NCI-H146 (cell line): ENCODE measurements around the gene SERPINB1.
"Not testable (repeated sequence)": the region's sequence is repeated elsewhere in the genome, so short reads cannot be mapped to it uniquely, and the experiment has no call there.

Experiments
- DNase-seq: peaks from one replicate; lab custom pipeline; 2025; lab: John Stamatoyannopoulos, UW

The SERPINB1 gene

DNA sequence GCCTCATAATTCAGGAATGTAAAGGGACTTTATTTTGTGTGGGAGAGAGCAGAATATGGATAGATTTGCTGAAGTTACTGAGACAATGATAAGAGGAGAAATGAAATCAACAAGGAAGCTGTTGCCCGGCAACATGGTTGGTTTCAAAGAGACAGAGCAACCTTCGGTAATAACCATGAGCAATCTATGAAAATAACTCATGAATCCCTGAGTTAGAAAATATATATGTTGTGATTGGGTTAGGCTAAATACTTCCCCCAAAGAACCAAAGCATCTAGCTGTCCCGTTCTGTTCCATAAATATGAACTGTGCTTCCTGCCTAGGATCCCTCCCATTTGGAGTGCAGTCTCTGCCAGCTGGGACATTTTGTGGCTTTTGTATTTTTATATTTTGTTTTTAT is 23.1 kb downstream of the SERPINB1 start:
- DNase-seq, result no peak

- DNase-seq, result no peak
These were observed 23.7 kb downstream of the SERPINB1 start for GRCh38 chr6:2817903-2818443.

- no peak for DNase-seq
These were observed 25.5 kb downstream of the SERPINB1 start for GRCh38 chr6:2816158-2816557.

DNA sequence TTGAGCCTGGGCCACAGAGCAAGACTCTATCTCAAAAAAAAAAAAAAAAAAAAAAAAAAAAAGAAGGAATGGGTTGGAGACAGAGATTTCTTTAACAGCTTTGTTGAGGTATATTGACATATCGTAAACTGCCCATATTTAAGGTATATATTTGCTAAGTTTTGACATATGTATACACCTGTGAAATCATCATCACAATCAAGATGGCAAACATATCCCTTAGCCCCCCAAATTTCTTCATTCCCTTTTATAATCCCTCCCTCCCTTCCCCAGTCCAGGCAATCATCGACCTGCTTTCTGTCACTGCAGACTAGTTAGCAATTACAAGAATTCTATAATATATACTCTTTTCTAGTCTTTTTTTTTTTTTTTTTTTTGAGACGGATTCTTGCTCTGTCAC is 29.0 kb downstream of the SERPINB1 start:
- no peak for DNase-seq

DNA sequence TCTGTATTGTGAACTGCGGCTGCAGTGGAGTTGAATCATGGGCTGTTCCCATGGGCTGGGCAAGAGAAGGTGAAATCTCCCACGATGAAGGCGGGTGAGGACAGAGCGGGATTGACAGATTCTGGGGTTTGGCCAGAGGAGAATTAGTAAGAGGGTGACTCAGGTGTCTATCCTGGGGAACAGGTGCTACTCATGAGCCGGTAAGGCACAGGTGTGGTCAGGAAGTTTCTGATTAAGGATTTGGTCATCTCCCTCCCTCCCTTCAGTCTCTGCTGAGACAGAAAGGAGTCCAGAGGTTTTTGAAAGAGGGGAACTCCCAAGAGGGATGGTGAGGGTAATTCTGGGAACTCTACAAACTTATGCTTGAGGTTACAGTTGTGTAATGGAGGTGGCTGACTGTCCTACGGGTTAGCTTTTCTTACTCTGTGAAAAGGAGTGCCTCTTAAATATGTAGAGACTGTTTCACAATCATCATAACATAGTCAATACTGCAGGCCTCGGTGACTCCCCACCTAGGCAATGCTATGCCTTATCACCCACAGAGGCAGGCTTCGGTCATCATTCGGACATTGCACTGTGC is 31.5 kb downstream of the SERPINB1 start:
- no peak for DNase-seq

GRCh38 chr6:2809015-2809414 is 32.6 kb downstream of the SERPINB1 start:
- DNase-seq, result no peak

DNA sequence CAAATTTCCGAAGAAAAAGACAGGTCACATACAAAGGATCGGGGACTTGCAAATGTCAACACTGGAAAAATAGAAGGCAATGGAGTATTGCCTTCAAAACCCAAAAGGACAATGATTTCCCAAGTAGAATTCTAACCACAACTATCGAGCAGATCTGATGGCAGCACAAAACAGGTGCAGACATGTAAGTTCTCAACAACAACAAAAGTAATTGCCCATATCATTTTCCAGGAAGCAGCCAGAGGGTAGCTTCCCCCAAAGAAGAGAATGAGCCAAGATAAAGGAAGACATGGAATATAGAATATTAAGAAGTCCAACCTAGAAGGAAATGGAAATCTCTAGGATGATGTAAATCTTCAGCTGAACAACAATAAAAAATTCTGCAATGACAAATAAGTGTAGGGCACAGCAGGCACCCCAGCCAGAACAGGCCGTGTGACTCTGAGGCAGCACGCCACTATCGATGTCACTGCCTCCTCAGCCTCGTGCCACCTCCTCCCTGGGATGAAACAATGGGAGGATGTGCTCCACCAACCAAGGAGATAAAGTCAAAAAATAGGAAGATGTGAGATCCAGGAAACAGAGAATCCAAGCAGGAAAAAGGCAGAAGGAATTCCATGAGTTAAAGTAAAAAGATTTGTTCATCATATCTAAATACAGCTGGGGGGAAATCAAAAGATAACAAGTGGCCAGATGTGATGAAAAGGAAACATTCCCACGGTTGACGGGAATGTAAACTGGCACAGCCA is 34.1 kb downstream of the SERPINB1 start:
- DNase-seq, result no peak

GRCh38 chr6:2806644-2807043 is 35.0 kb downstream of the SERPINB1 start:
- DNase-seq, result no peak

- no peak for DNase-seq
These were observed 36.6 kb downstream of the SERPINB1 start for GRCh38 chr6:2805031-2805430.

DNA sequence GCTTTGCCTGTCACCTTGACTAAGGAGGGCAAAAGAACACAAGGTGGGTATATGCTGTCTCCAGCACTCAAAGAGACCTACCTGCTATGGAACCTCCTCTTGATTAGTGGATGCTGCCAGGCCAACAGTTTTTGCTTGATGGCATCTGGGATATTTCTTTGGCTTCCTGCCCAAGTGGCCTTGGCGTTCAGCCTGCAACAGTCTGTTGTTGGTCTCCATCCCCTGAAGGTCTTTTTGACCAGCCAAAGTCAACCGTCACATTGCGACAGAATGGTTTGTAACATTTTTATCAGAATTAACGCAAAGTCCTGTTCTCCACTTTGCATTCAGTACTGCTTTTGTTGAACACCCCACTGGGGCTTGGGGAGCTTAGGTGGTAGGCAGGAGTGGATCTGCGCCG is 37.1 kb downstream of the SERPINB1 start:
- no peak for DNase-seq

GRCh38 chr6:2803731-2804429 is 37.8 kb downstream of the SERPINB1 start:
- no peak for DNase-seq

DNA sequence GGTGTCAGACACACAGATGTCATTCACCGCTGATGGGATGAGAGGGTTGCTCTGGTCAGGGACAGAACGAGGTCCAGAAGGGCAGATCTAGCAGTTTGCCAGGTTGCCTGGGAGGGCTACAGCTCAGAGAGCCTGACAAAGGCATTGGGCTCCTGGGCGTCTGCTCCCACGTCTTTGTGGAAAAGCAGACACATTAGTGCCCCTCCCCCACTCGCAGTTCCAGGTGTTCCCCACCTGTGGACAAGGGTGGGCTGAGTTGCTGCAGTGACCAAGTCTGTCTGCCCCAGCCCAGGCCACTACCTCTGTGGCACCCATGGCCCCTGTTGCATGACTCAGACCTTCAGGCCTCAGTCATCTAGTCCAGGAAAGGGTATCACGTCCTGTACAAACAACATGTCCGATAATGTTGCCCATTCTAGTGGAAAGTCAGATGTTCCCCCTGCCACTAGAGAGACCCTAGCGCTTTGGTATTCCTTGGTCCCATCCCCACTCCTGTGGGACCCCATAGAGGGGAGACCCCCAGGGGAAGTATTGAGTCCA is 39.1 kb downstream of the SERPINB1 start:
- DNase-seq, result no peak

GRCh38 chr6:2801687-2802086 is 40.0 kb downstream of the SERPINB1 start:
- DNase-seq, result not testable (repeated sequence)

DNA sequence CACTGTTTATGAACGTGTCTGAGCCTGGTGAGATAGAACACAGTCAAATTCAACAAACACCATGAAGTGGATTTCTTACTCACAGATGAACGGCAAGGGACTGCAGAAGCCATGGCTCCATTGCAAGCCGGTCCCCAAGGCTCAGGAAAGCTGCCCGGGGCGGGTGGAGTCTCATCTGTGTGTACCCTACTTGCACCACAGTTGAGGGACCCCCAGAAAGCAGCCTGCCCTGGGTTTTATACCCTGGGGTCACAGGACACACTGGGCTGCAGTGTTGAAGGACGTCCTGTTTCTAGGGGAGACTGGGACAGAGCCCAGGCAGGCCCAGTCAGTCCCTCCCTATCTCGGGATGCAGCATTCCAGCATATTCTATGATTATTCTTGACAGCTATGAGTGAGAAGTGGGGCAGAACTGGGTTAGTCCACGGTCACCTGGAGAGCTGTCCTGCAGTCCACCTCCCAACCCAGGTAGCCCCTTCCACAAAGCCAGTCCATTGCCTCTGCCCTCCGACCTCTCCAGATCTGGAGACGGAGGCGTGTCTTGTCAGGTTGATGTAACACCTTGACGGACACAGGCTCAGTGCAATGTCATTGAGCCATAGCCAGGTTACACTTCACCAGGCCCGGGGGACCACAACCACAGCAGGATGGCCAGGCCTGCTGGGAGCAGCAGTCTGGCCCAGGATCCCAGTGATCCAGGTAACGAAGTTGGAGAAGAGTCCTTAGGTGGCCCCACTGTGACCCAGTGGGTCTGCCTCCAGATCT is 40.9 kb downstream of the SERPINB1 start:
- DNase-seq, result no peak

DNA sequence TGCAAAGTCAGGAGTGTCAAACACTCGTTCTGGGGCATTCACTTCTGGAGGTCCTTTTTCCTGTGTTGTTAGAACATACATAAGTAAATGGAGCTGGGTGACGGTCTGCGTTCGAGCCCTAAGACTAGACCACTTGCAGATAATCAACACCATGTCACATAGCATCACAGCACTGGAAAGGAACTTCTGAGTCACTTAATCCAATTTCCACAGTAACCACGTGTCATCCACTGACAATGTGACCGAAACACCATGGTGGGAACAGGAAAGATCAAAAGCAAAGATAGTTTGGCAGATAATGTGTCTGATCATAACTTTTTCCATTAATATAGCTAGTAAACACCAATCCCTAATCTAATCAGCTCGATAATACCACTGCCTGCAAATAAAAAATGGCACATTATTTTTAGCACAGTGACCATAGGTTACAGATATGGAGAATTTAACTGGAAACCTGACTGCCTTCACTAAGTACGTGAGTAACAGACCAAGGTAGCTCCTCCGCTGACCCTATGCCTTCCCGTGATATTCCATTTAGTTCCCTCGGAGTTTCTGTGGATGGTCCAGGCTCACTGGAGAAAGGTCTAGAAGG is 41.6 kb downstream of the SERPINB1 start:
- DNase-seq, result no peak

- no peak for DNase-seq
These were observed 43.0 kb downstream of the SERPINB1 start for GRCh38 chr6:2798586-2799134.

GRCh38 chr6:2797564-2798031 is 44.1 kb downstream of the SERPINB1 start:
- DNase-seq, result no peak

GRCh38 chr6:2796861-2797260 is 44.8 kb downstream of the SERPINB1 start:
- DNase-seq, result no peak

GRCh38 chr6:2795956-2796355 is 45.7 kb downstream of the SERPINB1 start:
- DNase-seq, result no peak

GRCh38 chr6:2795162-2795561 is 46.5 kb downstream of the SERPINB1 start:
- no peak for DNase-seq

- no peak for DNase-seq
These were observed 47.4 kb downstream of the SERPINB1 start for GRCh38 chr6:2794171-2794730.
